HG03025 (cell line): Measurements from ENCODE around the gene ZNF326.

ENCODE experiments used
- ATAC-seq: cut with Tn5 transposase; IDR thresholded peaks from one replicate; pipeline ENCODE4 v1.9.1; 2021; ENCODE audit warnings: mild to moderate bottlenecking, moderate library complexity; ENCODE audit not compliant: unreplicated experiment, low FRiP score

ZNF326 gene, protein sequence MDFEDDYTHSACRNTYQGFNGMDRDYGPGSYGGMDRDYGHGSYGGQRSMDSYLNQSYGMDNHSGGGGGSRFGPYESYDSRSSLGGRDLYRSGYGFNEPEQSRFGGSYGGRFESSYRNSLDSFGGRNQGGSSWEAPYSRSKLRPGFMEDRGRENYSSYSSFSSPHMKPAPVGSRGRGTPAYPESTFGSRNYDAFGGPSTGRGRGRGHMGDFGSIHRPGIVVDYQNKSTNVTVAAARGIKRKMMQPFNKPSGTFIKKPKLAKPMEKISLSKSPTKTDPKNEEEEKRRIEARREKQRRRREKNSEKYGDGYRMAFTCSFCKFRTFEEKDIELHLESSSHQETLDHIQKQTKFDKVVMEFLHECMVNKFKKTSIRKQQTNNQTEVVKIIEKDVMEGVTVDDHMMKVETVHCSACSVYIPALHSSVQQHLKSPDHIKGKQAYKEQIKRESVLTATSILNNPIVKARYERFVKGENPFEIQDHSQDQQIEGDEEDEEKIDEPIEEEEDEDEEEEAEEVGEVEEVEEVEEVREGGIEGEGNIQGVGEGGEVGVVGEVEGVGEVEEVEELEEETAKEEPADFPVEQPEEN

DNA sequence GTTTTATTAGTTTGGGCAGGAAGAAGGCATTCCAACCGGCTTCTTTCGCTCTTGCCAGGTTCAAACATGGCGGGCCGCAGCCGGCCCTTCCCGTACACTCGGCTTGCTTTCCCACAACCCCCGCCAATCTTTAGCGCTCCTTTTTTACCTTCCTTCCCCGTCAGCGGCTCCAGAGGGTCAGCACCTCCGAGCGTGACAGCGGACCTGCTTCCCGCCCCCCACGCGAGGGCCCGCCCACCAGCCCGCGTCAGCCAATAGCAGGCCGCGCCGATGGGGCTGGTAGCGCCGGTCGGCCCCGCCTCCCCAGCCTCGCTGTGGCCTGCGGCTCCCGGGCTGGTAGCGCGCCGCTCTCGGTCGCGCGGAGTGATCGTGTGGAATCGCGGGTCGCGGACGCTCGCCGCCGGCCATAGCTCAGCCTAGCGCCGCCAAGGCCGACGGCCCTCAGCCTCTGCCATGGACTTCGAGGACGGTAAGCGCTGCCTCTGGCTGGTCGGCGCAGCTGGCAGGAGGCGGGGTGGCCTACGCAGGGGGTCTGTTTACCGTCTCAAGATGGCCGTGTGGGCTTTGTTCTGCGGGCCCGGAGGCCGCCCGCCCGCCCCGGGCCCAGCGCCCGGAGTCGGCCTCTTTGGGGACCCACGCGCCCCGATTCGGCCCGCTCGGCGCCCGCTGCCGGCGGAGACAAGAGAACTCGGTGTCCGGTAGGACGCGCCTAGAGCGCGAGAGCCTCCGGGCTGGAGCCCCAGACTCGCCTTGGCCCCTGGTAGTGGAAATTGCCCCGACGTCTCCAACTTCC, at the start of gene ZNF326:
Gene ZNF326 (plus strand): TSS at position 306 of the 793 bp plus-strand sequence. CDS start 148 bp downstream, at position 454.
- ATAC-seq = peak; percentile 95

DNA sequence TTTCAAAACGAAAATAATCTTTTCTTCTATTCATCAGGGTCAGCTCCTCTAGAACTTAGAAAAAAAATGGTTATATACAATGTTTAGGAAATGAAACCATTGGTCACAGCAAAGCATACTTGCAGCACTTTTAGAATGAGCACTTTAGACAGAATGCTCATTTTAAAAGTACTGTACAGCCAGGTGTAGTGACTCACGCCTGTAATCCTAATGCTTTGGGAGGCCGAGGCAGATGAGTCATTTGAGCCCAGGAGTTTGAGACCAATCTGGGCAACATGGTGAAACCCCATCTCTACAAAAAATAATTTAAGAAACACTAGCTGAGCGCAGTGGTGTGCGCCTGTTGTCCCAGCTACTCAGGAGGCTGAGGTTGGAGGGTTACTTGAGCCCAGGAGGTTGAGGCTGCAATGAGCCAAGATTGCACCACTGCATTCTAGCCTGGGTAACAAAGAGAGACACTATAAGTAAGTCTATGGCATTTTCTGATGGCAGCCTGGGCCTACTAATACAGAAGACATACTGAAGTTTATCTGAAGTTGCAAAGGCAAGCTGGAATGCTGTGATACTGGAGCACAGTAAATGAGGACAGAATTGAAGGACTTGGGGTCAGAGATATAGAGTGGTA, 48.9 kb upstream of the ZNF326 start:
- ATAC-seq = peak; percentile 87

DNA sequence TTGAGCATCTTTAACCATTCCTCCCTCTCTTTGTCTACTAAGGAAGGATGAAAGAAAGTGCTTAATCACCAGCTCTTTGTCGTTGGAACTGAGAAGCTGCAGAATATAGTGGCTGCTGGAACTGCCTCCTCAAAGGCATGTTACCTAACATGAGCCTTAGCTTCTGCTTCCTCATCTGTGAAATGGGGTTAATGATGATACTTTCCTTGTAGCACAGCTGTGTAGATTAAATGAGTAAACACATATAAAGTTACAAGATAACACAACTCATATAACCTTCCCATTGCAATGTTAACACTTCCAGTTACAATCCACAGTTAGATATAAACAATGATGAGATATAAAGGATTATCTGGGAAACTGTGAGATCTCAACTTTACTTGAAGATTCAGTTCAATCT, 48.4 kb upstream of the ZNF326 start:
- no peak for ATAC-seq

DNA sequence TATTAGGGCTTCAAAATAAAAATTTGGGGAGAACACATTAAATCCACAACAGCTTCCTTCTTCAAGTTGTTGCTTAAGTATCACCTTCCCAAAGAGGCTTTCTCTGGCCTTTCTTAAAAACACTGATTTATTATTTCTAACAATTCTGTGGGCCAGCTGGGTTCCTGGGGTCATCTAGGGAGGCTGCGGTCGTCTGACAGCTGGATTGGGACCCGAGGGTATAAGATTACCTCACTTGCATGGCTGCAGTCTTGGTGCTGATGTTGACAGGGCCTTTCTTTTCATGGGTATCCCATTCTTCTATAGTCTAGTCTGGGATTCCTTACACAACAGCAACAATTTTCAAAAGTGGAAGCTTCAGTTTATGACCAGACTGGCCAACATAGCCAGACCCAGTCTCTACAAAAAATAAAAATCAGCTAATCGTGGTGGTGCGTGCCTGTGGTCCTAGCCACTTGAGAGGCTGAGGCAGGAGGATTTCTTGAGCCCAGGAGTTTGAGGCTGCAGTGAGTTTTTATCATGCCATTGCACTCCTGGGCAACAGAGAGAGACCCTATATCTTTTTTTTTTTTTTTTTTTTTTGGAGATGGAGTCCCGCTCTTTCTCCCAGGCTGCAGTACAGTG, 46.1 kb upstream of the ZNF326 start:
- no peak for ATAC-seq

DNA sequence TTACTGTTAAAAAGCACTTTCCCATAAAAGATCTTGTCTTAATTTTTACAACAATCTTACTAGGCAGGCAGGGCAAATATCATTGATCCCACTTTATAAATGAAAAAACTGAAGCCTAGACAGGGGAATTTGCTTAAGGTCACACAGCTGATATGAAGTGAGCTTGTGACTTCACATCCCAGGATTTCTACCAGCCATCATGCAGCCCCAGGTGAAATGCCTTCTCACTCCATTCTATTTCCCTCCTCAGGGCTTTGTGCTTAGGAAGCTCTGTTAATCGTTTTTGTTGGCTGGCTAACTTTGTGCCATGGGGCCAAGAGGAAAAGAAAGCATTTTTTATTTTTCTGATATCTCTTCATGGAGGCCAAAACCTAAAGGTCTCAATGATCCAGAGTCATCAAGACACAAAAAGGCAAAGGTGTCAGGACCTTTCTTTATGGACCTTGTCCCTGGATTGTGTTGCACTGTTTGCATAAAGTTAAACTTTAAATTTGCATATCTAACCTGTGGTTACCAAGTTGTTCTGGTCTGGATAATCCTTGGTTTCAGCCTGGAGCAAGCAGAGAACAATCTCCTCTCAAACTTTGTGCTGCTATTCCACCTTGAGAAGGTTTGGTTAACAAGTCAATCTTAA, 44.8 kb upstream of the ZNF326 start:
- ATAC-seq = no peak

DNA sequence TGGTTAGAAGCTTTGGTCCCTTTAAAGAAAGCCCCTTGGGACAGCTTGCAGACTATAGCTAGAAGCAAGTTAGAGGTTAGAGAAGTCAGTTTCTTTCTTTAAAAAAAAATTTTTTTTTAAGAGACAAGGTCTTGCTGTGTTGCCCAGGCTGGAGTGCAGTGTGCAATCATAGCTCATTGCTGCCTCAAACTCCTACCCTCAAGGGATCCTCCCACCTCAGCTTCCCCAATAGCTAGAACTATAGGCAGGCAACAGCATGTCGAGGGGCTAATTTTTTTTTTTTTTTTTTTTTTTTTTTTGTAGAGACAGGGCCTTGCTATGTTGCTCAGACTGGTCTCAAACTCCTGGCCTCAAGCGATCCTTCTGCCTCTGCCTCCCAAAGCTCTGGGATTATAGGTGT, 44.2 kb upstream of the ZNF326 start:
- no peak for ATAC-seq

DNA sequence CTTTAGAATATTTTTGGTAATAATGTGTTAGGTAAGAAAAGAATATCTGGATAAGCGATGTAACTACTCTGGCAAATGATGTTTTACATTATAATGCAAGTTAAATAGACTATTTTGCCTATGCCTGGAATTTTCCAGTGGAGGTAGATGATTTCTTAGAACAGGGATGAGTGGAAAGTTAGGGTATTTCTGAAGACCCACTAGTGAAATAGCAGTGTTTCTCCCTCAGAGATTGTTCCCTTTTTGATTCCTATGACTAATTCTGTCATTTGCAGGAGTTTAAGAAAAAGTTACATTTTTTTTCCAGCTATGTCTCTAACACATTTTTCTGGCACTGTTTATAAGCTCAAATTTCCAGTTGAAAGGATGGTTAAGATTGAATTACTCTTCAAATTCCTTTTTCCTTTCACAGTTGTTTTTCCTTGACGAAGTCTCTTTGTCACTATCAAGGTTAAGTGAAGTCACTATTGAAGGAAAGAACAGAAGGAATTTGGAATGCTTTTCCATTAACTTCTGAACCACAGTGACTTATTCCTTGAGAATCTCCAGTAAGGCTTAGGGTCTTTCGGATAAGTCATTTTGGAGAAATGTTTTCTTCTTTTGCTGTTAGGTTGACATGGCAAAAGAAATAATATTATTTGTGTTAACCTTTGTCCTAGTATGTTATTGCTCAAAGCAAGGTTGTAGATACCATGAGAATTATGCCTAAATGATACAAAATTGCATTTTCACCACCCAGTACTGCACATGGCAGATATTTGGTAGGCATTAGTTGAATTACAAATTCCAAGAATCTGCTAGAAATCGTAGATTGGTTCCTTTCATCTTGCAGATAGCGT, 42.9 kb upstream of the ZNF326 start:
- no peak for ATAC-seq

DNA sequence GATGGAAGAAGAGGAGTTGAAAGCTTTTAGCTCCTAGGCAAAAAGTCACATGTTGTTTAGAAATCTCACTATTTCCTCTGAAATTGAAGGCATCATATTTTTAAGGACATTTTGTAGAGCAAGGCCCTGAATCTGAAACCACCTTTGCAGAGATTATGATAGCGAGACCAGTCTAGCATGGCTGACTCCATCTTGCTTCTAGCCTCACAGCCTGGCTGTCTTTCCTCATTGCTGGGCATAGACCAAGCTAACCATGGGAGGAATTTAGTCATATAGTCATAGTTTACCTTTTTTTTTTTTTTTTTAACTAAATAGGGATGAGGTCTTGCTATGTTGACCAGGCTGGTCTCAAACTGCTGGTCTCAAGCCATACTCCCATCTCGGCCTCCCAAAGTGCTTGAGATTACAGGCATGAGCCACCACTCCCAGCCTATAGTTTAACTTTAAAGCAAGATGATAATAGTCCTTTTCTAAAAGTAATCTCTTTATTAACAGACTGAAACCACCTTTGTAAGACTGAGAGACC, 42.2 kb upstream of the ZNF326 start:
- no peak for ATAC-seq

DNA sequence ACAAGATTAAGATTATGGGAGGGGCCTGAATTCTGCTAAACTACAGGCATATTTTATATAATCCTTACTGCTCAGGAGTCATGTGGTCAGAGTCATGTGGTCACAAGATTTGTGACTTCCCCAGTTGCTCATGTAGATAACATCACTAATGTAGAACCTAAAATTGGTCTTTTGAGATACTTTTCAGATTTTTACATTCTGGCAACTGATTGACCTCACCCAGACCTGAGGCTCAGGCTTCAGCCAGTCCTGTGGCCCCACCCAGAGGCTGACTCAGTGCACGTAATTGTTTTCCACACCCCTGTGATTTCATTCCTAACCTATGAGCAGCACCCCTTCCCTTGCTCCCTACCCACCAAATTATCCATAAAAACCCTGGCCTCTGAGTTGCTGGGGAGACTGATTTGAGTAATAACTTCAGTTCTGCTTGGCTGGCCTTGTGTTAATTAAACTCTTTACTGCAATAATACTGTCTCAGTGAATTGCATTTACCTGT, 41.7 kb upstream of the ZNF326 start:
- no peak for ATAC-seq

DNA sequence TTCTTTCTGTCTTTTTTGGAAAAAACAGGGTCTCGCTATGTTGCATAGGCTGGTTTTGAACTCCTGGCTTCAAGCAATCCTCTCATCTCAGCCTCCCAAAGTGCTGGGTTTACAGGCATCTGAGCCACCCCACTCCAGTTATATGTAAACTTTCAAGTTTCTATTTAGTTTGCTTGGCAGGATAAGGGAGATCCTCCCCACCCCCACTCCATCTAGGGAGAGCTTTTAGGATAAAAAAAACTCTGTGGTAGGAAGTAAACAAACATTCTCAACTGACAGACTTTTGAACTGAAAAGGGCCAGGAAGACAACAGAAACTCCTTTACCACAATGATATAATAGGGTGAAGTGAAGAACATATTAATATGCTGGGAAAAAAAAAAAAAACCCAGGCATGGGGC, 41.0 kb upstream of the ZNF326 start:
- no peak for ATAC-seq

DNA sequence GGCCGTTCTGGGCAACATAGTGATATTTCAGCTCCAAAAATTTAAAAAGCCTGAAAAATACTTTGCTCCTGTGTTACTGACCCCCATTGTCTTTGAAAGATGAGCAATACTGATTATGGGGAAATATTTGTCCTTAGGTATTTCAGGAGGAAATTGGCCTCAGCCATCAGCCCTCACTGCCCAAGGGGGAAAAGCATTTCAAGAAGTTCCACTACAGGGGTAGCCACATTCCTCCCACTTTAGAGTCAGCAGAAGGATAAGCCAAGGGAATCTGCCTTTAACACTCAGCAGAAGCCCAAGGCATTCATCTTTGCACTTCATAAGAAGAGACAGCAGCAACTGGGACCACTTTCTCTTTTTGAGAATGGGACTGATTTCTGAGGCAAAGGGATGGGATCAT, 40.5 kb upstream of the ZNF326 start:
- no peak for ATAC-seq

DNA sequence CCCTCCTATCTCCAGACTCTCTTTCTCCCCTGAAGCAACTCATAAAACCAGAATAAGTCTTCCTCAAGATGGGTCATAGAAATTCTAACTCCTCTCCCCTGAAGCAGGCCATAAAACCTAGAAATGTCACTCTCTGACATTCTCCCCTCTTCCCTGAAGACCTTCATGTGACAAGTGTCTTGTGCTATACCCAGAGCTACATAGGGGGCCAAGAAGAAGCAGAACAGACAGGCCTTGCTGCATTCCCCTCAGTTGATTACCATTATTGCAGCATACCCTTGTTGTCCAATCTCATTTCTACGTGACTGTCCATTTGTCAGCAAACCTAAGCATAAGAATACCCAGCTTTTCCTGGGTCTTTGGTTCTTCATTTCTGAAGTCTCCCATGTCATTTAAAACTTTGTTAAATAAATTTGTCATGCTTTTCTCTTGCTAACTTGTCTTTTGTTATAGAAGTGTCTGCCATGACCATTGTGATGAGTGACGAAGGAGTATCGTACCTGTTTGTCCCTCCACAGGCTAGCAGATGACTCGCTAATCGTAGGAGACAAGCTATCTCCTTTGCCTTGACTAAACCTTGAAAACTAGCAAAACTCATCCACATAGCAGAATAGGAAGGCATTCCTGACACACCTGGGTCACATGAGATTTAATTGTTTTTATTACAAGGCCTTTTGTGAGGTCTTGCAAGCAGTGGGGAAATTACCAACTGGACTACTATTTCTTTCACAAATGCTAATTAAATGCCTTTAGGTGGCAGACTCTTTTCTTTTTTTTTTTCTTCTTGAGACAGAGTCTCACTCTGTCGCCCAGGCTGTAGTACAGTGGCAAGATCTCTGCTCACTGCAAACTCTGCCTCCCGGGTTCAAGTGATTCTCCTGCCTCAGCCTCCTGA, 39.4 kb upstream of the ZNF326 start:
- ATAC-seq = no peak

DNA sequence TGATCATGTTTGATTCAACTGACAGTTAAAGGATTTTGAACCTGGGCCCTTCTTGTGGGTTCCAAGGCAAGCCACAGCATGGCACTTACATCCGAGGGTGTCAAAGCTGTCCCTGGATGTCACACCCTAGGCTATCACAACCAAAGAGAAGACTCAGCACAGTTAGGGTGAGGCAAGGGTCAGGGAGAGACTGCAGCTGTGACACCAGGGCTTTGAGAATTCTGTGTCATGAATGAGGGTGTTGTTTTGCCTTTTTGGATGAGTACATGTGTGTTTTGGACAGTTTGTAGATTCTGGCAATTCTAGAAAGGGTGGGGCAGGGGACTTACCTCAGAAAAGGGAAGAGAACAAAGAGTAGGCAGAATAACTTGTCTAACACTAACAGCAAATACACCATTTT, 37.8 kb upstream of the ZNF326 start:
- no peak for ATAC-seq

DNA sequence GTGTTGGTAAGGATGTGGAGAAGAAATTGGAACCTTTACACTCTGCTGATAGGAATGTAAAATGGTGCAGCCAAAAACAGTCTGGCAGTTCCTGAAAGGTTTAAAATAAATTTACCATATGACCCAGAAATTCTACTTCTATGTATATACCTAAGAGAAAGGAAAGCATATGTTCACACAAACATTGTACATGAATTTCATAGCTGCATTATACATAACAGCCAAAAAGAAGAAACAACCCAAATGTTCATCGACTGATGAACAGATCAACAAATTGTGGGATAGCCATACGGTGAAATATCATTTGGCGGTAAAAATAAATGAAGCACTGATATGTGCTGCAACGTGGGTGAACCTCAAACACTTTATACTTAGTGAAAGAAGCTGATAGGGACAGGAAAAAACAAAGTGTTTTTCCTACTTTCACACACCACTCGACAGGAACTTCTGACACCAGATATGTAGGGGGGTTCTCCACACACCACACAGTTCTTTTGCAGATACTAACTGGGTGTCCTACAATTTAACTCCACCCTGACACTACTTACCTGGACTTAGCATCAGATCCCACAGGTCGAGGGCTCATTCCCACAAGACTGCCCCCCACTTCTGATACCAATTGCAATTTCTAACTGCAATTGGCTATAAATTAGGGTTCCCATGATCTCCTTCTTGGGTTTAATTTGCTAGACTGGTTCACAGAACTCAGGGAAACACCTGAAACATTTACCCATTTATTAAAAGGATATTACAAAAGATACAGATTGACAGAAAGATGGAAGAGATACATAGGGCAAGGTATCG, 35.9 kb upstream of the ZNF326 start:
- no peak for ATAC-seq

DNA sequence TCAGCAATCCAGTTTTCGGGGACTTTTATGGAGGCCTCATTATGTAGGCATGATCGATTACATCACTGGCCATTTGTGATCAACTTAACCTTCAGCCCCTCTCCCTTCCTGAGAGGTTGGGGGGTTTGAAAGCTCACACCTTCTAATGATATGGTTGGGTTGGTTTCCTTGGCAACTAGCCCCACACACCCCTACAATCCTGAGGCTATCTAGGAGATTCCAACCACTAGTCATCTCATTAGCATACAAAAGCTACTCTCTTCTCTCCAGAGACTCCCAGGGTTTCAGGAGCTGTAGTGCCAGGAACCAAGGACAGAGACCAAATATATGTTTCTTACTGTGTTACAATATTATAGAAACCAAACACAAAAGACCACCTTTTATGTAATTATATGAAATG, 35.2 kb upstream of the ZNF326 start:
- ATAC-seq = no peak

DNA sequence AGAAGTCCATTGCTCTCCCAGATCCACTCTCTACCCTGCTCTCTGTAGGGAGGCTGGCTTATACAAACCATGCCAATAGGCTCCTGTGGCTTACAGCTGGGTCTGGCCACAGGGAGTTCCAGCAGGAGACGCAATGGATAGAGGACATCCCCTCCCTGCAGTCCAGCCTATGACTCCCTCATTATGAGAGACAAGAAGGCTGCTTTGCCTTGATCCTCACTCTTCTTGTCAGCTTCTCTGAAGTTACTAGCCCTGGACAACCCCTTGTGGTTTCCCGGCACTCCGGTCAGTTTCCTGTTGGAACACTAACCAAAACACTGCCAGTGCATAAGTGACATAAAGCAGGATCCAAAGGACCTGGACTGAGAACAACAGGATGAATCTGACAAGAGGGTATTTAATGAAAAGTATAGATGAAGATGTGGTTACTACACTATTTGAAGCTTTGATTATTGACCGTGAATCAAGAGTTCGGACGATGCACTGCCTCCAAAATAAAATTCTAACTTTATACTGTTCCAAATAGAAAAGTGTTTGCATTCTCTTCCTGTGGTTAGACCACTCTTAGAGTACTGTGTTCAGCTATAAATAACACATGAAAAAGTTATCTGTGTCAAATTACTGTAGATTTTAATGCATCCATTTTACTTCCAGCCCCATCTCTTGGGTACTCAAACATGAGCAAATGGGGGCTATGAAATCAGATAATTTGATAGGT, 32.7 kb upstream of the ZNF326 start:
- ATAC-seq = no peak

DNA sequence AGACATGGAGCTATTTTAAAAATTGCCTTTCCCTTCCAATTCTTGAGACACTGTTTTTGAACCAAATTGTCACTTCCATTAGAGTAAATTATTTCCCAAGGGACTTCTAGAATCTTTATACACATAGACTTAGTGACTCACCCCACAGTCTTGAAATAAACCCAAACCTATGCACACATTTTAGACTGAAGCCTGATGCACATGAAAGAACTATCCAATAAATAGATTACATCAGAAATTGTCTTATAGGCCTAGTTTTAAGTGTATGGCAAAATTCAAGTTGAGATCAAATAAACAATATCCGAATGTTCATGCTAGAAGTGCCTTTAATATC, 32.2 kb upstream of the ZNF326 start:
- ATAC-seq = no peak
